ENCODE measurements around the gene KCNAB1.

DNA sequence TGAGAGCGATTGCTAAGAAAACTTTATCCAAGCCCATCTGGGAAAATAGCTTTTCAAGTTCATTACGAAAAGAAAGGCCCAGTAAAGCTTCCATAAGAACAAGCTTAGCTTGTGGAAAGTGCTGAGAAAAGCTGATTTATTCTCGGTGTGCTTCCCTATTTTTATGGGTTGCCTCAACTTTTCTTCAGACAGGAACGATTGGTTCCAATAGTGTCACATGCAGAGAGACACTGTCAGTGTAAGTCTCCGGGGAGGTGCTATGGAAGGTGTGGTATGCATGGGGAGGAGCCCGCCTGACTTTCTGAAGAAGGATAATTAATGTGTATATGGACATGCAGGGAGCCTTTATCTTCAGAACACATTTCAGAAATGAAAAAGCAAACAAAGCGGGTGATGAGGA lies 257.3 kb downstream of the KCNAB1 start:
- TF ChIP-seq E2F4 (CRISPR knock-in tag; IDR thresholded peaks at IDR 0.05; ENCODE audit: borderline replicate concordance, low read depth) (no peak), CREB1 (CRISPR knock-in tag; IDR thresholded peaks at IDR 0.05) (no peak), CTCF (IDR thresholded peaks at IDR 0.05) (no peak), ATF3 (CRISPR knock-in tag; conservative IDR thresholded peaks at IDR 0.05) (no peak), PREB (CRISPR knock-in tag; IDR thresholded peaks at IDR 0.05; ENCODE audit: borderline replicate concordance) (no peak)

Measured in WTC11 (cell line).